ENCODE data around the gene RPL27A.

The RPL27A gene

DNA sequence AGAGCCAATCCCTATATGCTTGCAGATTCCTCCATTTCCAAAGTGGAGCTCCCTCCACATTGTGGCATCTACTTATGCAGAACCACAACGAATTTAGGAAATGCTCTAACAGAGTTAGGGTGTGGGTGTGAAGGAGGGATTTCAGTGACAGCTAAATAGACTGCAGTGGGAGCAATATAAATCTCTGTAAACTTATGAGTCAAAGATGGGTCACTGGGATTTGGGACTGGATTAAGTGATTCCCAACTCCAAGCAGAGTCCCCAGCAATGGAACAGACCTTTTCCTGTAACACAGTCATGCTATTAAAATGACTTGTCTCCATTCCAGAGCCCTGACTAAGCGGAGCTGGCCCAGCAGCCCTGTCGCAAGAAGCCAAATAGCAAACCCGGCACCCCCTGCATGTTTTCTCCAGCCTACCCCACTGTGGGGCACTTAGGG is 36.6 kb downstream of the RPL27A start:
- DNase-seq (ENCODE audit: extremely low read depth, insufficient read length) = no peak
- no peaks in the 10 kb centered on the region for H3K27me3 ChIP-seq (replicated peaks; ENCODE audit: control insufficient read depth, insufficient read depth, low read length)
- H3K4me3 ChIP-seq (replicated peaks; ENCODE audit: low read depth, low read length) = no peak overlapping the region
- no peak for TF ChIP-seq CTCF (IDR thresholded peaks at IDR 0.05; ENCODE audit: insufficient read depth, low read length, poor library complexity, severe bottlenecking)
- H3K36me3 ChIP-seq (ENCODE audit: control insufficient read depth, insufficient read depth, low read length) = no peaks in the 10 kb centered on the region

DNA sequence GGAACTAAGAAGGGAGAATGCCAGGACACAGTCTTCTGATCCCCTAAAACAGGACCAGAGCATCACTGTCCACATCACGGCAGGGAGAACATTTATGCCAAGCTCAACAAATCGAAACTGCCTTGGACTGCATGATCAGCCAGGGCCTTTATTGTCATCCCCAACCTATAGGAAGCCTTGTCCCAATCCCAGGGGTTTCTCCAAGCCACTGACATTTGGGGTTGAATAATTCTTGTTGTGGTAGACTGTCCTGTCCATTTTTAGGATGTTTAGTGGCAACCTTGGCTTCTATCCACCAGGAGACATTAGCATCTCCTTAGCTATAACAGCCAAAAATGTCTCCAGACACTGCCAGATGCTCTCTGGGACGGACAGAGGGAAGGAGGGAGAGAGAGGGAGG is 37.1 kb downstream of the RPL27A start:
- no peak overlapping the region for H3K4me3 ChIP-seq (replicated peaks; ENCODE audit: low read depth, low read length)
- DNase-seq (ENCODE audit: extremely low read depth, insufficient read length) = no peak
- no peaks in the 10 kb centered on the region for H3K27me3 ChIP-seq (replicated peaks; ENCODE audit: control insufficient read depth, insufficient read depth, low read length)
- H3K36me3 ChIP-seq (ENCODE audit: control insufficient read depth, insufficient read depth, low read length) = no peaks in the 10 kb centered on the region
- no peak for TF ChIP-seq CTCF (IDR thresholded peaks at IDR 0.05; ENCODE audit: insufficient read depth, low read length, poor library complexity, severe bottlenecking)

GRCh38 chr11:8720352-8720751 is 37.8 kb downstream of the RPL27A start:
- H3K4me3 ChIP-seq (replicated peaks; ENCODE audit: low read depth, low read length) = no peak overlapping the region
- TF ChIP-seq CTCF (IDR thresholded peaks at IDR 0.05; ENCODE audit: insufficient read depth, low read length, poor library complexity, severe bottlenecking) = no peak
- no peaks in the 10 kb centered on the region for H3K27me3 ChIP-seq (replicated peaks; ENCODE audit: control insufficient read depth, insufficient read depth, low read length)
- DNase-seq (ENCODE audit: extremely low read depth, insufficient read length) = no peak
- H3K36me3 ChIP-seq (ENCODE audit: control insufficient read depth, insufficient read depth, low read length) = no peaks in the 10 kb centered on the region

- Histone ChIP-seq H3K27me3 (replicated peaks; ENCODE audit: control insufficient read depth, insufficient read depth, low read length) (no peaks in the 10 kb centered on the region), H3K36me3 (ENCODE audit: control insufficient read depth, insufficient read depth, low read length) (no peaks in the 10 kb centered on the region), H3K4me3 (replicated peaks; ENCODE audit: low read depth, low read length) (no peak overlapping the region)
- TF ChIP-seq CTCF (IDR thresholded peaks at IDR 0.05; ENCODE audit: insufficient read depth, low read length, poor library complexity, severe bottlenecking) = no peak
- no peak for DNase-seq (ENCODE audit: extremely low read depth, insufficient read length)
Observed at GRCh38 chr11:8720868-8721608, 38.4 kb downstream of the RPL27A start.

GRCh38 chr11:8721609-8722500 is 39.3 kb downstream of the RPL27A start:
- no peaks in the 10 kb centered on the region for H3K27me3 ChIP-seq (replicated peaks; ENCODE audit: control insufficient read depth, insufficient read depth, low read length)
- TF ChIP-seq CTCF (IDR thresholded peaks at IDR 0.05; ENCODE audit: insufficient read depth, low read length, poor library complexity, severe bottlenecking) = no peak
- no peak overlapping the region for H3K4me3 ChIP-seq (replicated peaks; ENCODE audit: low read depth, low read length)
- DNase-seq (ENCODE audit: extremely low read depth, insufficient read length) = no peak
- H3K36me3 ChIP-seq (ENCODE audit: control insufficient read depth, insufficient read depth, low read length) = no peaks in the 10 kb centered on the region

Data from GM06990 (cell line).